ENCODE measurements around the gene IP6K3.

IP6K3 gene

GRCh38 chr6:33731751-33732282 is 14.9 kb downstream of the IP6K3 start:
- no peak for DNase-seq (ENCODE audit: low spot score)
- TF ChIP-seq, protein P1, sequence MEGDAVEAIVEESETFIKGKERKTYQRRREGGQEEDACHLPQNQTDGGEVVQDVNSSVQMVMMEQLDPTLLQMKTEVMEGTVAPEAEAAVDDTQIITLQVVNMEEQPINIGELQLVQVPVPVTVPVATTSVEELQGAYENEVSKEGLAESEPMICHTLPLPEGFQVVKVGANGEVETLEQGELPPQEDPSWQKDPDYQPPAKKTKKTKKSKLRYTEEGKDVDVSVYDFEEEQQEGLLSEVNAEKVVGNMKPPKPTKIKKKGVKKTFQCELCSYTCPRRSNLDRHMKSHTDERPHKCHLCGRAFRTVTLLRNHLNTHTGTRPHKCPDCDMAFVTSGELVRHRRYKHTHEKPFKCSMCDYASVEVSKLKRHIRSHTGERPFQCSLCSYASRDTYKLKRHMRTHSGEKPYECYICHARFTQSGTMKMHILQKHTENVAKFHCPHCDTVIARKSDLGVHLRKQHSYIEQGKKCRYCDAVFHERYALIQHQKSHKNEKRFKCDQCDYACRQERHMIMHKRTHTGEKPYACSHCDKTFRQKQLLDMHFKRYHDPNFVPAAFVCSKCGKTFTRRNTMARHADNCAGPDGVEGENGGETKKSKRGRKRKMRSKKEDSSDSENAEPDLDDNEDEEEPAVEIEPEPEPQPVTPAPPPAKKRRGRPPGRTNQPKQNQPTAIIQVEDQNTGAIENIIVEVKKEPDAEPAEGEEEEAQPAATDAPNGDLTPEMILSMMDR (IDR thresholded peaks at IDR 0.05; ENCODE audit: borderline replicate concordance, control extremely low read depth, extremely low read depth, insufficient read depth, missing control alignments): no peak
- in situ Hi-C loops (cut with MboI; ENCODE audit: low sequenced_read_pairs, unreplicated experiment): no loop called here

DNA sequence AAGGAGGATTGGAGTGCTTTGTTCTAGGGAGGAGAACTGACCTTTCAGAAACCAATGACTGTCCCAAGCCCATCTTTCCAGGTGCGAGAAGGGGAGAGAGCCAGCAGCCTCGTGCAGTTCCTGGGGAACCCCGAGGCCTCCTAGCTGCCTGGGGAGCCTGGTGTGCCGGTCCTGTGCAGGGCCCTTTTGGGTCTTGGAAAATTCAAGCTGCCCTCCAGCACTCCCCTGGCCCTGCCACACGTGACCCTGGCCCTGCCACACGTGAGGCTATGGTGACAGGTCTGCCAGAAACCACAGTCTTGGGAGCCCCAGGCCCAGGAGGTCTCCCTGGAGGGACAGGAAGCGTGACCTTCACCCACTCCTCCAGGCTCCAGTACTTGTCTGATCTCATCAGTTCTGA is 15.7 kb downstream of the IP6K3 start:
- no peak for DNase-seq (ENCODE audit: low spot score)
- TF ChIP-seq, protein P1 (IDR thresholded peaks at IDR 0.05; ENCODE audit: borderline replicate concordance, control extremely low read depth, extremely low read depth, insufficient read depth, missing control alignments): no peak
- in situ Hi-C loops (cut with MboI; ENCODE audit: low sequenced_read_pairs, unreplicated experiment): no loop called here

- DNase-seq (ENCODE audit: low spot score): no peak
- TF ChIP-seq, protein P1 (IDR thresholded peaks at IDR 0.05; ENCODE audit: borderline replicate concordance, control extremely low read depth, extremely low read depth, insufficient read depth, missing control alignments): no peak
- in situ Hi-C loops (cut with MboI; ENCODE audit: low sequenced_read_pairs, unreplicated experiment): no loop called here
Observed at GRCh38 chr6:33730611-33731010, 16.1 kb downstream of the IP6K3 start.

DNA sequence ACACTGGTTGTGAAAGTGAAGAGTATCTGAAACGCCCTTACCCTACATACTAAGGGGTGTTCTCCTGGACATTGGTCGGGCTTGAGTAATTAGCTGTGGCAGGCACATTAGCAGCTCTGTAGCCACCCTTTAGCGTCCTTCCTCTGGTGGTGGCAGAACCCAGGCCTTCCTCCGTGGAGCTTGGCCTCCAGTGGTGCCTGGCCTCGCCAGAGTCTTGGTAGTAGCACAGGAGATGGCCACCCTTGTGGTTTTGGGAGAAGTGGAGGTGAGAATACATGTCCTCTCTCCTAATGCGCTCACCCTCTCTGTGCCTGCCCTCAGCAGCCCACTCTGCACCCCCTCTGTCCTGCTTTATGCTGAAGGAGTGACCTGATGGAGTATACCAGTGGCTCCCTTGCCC is 17.6 kb downstream of the IP6K3 start:
- in situ Hi-C loops (cut with MboI; ENCODE audit: low sequenced_read_pairs, unreplicated experiment): no loop called here
- TF ChIP-seq, protein P1 (IDR thresholded peaks at IDR 0.05; ENCODE audit: borderline replicate concordance, control extremely low read depth, extremely low read depth, insufficient read depth, missing control alignments): no peak
- no peak for DNase-seq (ENCODE audit: low spot score)

DNA sequence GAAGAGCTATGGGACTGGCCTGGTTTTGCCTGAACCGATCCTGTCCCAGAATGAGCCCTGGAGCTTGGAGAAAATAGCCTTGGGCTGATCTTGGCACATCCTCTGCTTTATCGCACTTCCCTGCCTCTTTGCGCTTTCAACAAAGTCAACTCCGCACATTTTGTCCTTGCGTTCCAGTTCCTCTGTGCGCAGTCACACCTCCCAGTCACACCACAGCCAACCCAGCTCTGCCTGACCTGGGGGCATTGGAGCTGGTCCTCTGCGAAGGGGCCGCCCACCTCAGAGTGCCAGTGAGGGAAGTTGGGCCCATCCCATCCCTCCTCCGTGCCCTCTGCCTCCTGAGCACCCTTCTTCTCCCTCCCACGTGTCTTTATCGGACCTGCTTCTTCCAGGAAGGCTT is 18.3 kb downstream of the IP6K3 start:
- in situ Hi-C loops (cut with MboI; ENCODE audit: low sequenced_read_pairs, unreplicated experiment): no loop called here
- TF ChIP-seq, protein P1 (IDR thresholded peaks at IDR 0.05; ENCODE audit: borderline replicate concordance, control extremely low read depth, extremely low read depth, insufficient read depth, missing control alignments): no peak
- no peak for DNase-seq (ENCODE audit: low spot score)

GRCh38 chr6:33727932-33728331 is 18.8 kb downstream of the IP6K3 start:
- in situ Hi-C loops (cut with MboI; ENCODE audit: low sequenced_read_pairs, unreplicated experiment): no loop called here
- no peak for DNase-seq (ENCODE audit: low spot score)
- TF ChIP-seq, protein P1 (IDR thresholded peaks at IDR 0.05; ENCODE audit: borderline replicate concordance, control extremely low read depth, extremely low read depth, insufficient read depth, missing control alignments): no peak

- in situ Hi-C loops (cut with MboI; ENCODE audit: low sequenced_read_pairs, unreplicated experiment): no loop called here
Observed at GRCh38 chr6:33727126-33727525, 19.6 kb downstream of the IP6K3 start.

More at GRCh38 chr6:33727126-33727525, 19.6 kb downstream of the IP6K3 start:
- no peak for DNase-seq (ENCODE audit: low spot score)
- TF ChIP-seq, protein P1 (IDR thresholded peaks at IDR 0.05; ENCODE audit: borderline replicate concordance, control extremely low read depth, extremely low read depth, insufficient read depth, missing control alignments): no peak

Measured in GM13976 (cell line).